Neural crest cell (in vitro differentiated cells): ENCODE measurements around the gene PTGES3L. TPM values are rescaled to one million over a fixed set of nuclear protein-coding genes. Genes with fewer than 3 reads are reported as not detected.
A peak's percentile ranks its signal among the peaks of the same experiment; 100 is the strongest.

ENCODE experiments used
- DNase-seq: peaks from one replicate; pipeline ENCODE4 v3.0.0; 2021; ENCODE audit warnings: low read depth, mixed read lengths, low spot score
- H3K27ac Mint-ChIP-seq: one replicate; pipeline ENCODE4 v1.8.0; 2021; ENCODE audit warnings: mild to moderate bottlenecking, mixed read lengths; ENCODE audit not compliant: unreplicated experiment
- H3K27me3 Mint-ChIP-seq: 2 replicates; pipeline ENCODE4 v1.8.0; 2021; ENCODE audit warnings: low read depth, mild to moderate bottlenecking, mixed read lengths
- H3K36me3 Mint-ChIP-seq: 2 replicates; pipeline ENCODE4 v1.8.0; 2021; ENCODE audit warnings: low read depth, mild to moderate bottlenecking, mixed read lengths
- H3K4me1 Mint-ChIP-seq: 2 replicates; pipeline ENCODE4 v1.8.0; 2021; ENCODE audit warnings: mixed read lengths
- H3K4me3 Mint-ChIP-seq: one replicate; pipeline ENCODE4 v1.8.0; 2021; ENCODE audit warnings: mild to moderate bottlenecking, mixed read lengths
- H3K9me3 Mint-ChIP-seq: 2 replicates; pipeline ENCODE4 v1.8.0; 2021; ENCODE audit warnings: mixed read lengths
- CTCF ChIP-seq: fragments of 200-600 bp; sonication (generic); conservative IDR thresholded peaks from 2 replicates; pipeline ENCODE4 v1.5.0; 2021; ENCODE audit warnings: antibody characterized with exemption, mild to moderate bottlenecking
- total RNA-seq: library from RNA; stranded (reverse); gene quantifications from 2 replicates; pipeline ENCODE4 v1.2.1, GENCODE V29; 2021

The PTGES3L gene
- total RNA-seq, 1 donor from 2014 or later: 3.5 TPM

- Mint-ChIP-seq H3K27me3 (no peaks in the 10 kb centered on the region), H3K9me3 (no peaks in the 10 kb centered on the region), H3K4me1 (no peaks in the 10 kb centered on the region), H3K27ac (no peak overlapping the region), H3K4me3 (no peak overlapping the region), H3K36me3 (no peaks in the 10 kb centered on the region)
- TF ChIP-seq CTCF: no peak
- no peak for DNase-seq
Measured at GRCh38 chr17:42946812-42947211, 33.1 kb downstream of the PTGES3L start.

GRCh38 chr17:42944211-42944610, 35.7 kb downstream of the PTGES3L start:
- peaks cover 6% of the 10 kb centered on the region for H3K27me3 Mint-ChIP-seq
- no peaks in the 10 kb centered on the region for H3K36me3 Mint-ChIP-seq
- H3K4me1 Mint-ChIP-seq: no peaks in the 10 kb centered on the region
- TF ChIP-seq CTCF: no peak
- H3K9me3 Mint-ChIP-seq: no peaks in the 10 kb centered on the region
- DNase-seq: no peak
- no peak overlapping the region for H3K27ac Mint-ChIP-seq
- no peak overlapping the region for H3K4me3 Mint-ChIP-seq

- no peaks in the 10 kb centered on the region for H3K4me1 Mint-ChIP-seq
- H3K27me3 Mint-ChIP-seq: peaks cover 26% of the 10 kb centered on the region
- DNase-seq: peak; percentile 26
- H3K9me3 Mint-ChIP-seq: no peaks in the 10 kb centered on the region
- no peaks in the 10 kb centered on the region for H3K36me3 Mint-ChIP-seq
- H3K27ac Mint-ChIP-seq: no peak overlapping the region
- no peak overlapping the region for H3K4me3 Mint-ChIP-seq
- peak; percentile 68 for TF ChIP-seq CTCF
Measured at GRCh38 chr17:42937712-42938596, 41.9 kb downstream of the PTGES3L start.

GRCh38 chr17:42929497-42929844, 50.4 kb downstream of the PTGES3L start:
- Mint-ChIP-seq H3K4me1 (peaks cover 4% of the 10 kb centered on the region), H3K27me3 (peaks cover 9% of the 10 kb centered on the region), H3K36me3 (no peaks in the 10 kb centered on the region), H3K27ac (no peak overlapping the region), H3K9me3 (peaks cover 3% of the 10 kb centered on the region), H3K4me3 (no peak overlapping the region)
- TF ChIP-seq CTCF: no peak
- DNase-seq: no peak

GRCh38 chr17:42928714-42929496, 51.0 kb downstream of the PTGES3L start:
- Mint-ChIP-seq H3K4me1 (peaks cover 4% of the 10 kb centered on the region), H3K4me3 (no peak overlapping the region), H3K9me3 (peaks cover 3% of the 10 kb centered on the region), H3K27me3 (peaks cover 6% of the 10 kb centered on the region), H3K36me3 (no peaks in the 10 kb centered on the region), H3K27ac (no peak overlapping the region)
- peak; percentile 58 for TF ChIP-seq CTCF
- DNase-seq: peak; percentile 8
